Measurements from ENCODE around the gene PIAS1.

PIAS1 gene

DNA sequence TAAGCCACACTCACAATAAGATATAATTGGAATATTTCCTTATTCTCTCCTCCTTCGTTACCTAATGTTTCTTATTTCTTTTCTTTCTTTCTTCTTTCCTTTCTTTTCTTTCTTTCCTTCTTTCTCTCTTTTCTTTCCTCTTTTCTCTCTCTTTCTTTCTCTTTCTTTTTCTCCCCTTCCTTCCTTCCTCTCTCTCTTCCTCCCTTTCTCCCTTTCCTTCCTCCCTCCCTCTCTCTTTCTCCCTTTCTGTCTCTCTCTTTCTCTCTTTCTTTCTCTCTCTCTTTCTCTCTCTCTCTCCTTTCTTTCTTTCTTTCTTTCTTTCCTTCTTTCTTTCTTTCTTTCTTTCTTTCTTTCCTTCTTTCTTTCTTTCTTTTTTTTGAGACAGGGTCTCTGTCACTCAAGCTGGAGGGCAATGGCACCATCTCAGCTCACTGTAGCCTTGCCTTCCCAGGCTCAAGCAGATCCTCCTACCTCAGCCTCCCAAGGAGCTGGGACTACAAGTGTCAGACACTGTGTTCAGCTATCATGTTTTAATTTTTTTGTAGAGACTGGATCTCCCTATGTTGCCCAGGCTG is 19.3 kb upstream of the PIAS1 start:
- H3K36me3 ChIP-seq (replicated peaks; ENCODE audit: low read depth, low read length): no peaks in the 10 kb centered on the region
- no peaks in the 10 kb centered on the region for H4K20me1 ChIP-seq (ENCODE audit: insufficient read depth, low read length)
- no peak overlapping the region for H2AFZ ChIP-seq (ENCODE audit: low read depth, low read length)
- TF ChIP-seq EZH2phosphoT487 (IDR thresholded peaks at IDR 0.05; ENCODE audit: low read depth) (no peak), CTCF (IDR thresholded peaks at IDR 0.05; ENCODE audit: low read depth, low read length) (no peak)
- H3K27ac ChIP-seq (ENCODE audit: low read length): no peak overlapping the region
- no peak overlapping the region for H3K4me2 ChIP-seq (ENCODE audit: low read length)
- H3K4me1 ChIP-seq (ENCODE audit: low read length): no peaks in the 10 kb centered on the region
- H3K4me3 ChIP-seq (ENCODE audit: low read length): no peak overlapping the region
- H3K9me3 ChIP-seq (ENCODE audit: insufficient read depth, low read length): no peaks in the 10 kb centered on the region
- no peaks in the 10 kb centered on the region for H3K79me2 ChIP-seq (ENCODE audit: low read length)
- H3K9ac ChIP-seq (ENCODE audit: low read length): no peak overlapping the region
- H3K27me3 ChIP-seq (ENCODE audit: low read depth, low read length): peaks cover 18% of the 10 kb centered on the region; the same call in 1 of the 2 replicates

- no peaks in the 10 kb centered on the region for H3K9me3 ChIP-seq (ENCODE audit: insufficient read depth, low read length)
- H3K36me3 ChIP-seq (replicated peaks; ENCODE audit: low read depth, low read length): no peaks in the 10 kb centered on the region
- H4K20me1 ChIP-seq (ENCODE audit: insufficient read depth, low read length): no peaks in the 10 kb centered on the region
- H3K27ac ChIP-seq (ENCODE audit: low read length): no peak overlapping the region
- H3K4me3 ChIP-seq (ENCODE audit: low read length): no peak overlapping the region
- TF ChIP-seq EZH2phosphoT487 (IDR thresholded peaks at IDR 0.05; ENCODE audit: low read depth) (no peak), CTCF (IDR thresholded peaks at IDR 0.05; ENCODE audit: low read depth, low read length) (no peak)
- H3K4me1 ChIP-seq (ENCODE audit: low read length): no peaks in the 10 kb centered on the region
- no peak overlapping the region for H3K4me2 ChIP-seq (ENCODE audit: low read length)
- H3K27me3 ChIP-seq (ENCODE audit: low read depth, low read length): peaks cover 16% of the 10 kb centered on the region; the same call in 1 of the 2 replicates
- H3K79me2 ChIP-seq (ENCODE audit: low read length): no peaks in the 10 kb centered on the region
- no peak overlapping the region for H2AFZ ChIP-seq (ENCODE audit: low read depth, low read length)
- H3K9ac ChIP-seq (ENCODE audit: low read length): no peak overlapping the region
Observed at GRCh38 chr15:68038246-68038645, 15.9 kb upstream of the PIAS1 start.

GRCh38 chr15:68040144-68040543 is 14.0 kb upstream of the PIAS1 start:
- no peaks in the 10 kb centered on the region for H4K20me1 ChIP-seq (ENCODE audit: insufficient read depth, low read length)
- H3K36me3 ChIP-seq (replicated peaks; ENCODE audit: low read depth, low read length): no peaks in the 10 kb centered on the region
- H3K4me3 ChIP-seq (ENCODE audit: low read length): no peak overlapping the region
- H3K79me2 ChIP-seq (ENCODE audit: low read length): no peaks in the 10 kb centered on the region
- H3K9me3 ChIP-seq (ENCODE audit: insufficient read depth, low read length): no peaks in the 10 kb centered on the region
- H3K9ac ChIP-seq (ENCODE audit: low read length): no peak overlapping the region
- H3K4me2 ChIP-seq (ENCODE audit: low read length): no peak overlapping the region
- no peak overlapping the region for H3K27ac ChIP-seq (ENCODE audit: low read length)
- H3K27me3 ChIP-seq (ENCODE audit: low read depth, low read length): peaks cover 13% of the 10 kb centered on the region; the same call in 1 of the 2 replicates
- H2AFZ ChIP-seq (ENCODE audit: low read depth, low read length): no peak overlapping the region
- no peaks in the 10 kb centered on the region for H3K4me1 ChIP-seq (ENCODE audit: low read length)
- TF ChIP-seq EZH2phosphoT487 (IDR thresholded peaks at IDR 0.05; ENCODE audit: low read depth): no peak
- no peak for TF ChIP-seq CTCF (IDR thresholded peaks at IDR 0.05; ENCODE audit: low read depth, low read length)

DNA sequence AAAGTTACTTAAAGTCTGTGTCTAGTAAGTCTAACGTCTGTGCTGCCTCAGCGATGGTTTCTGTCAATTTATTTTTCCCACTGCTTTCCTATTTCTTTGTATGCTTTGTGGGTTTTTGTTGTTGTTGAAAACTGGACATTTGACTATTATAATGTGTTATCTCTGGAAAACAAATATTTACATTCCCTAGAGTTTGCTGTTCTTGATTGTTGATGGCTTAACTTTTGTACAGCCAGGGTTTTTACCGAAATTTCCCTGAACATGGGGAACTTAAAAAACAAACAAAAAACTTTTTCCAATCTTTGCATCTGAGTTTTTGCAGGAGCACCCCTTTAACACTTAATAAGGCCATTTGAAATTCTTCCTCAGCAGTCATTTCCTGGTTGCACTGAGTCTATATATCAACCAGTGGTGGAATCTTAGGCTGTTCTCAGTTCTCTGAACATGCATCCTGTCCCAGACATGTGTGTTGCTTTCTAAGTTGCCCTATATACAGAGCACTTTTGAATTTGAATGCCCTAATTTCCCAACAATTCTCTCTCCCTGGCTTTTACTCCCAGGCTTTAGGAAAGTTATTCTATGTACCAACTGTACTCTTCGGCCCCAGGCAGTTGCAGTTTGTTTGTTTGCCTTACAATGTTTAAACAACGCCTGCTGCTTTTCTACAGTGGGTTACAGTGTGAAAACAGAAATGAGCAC is 11.8 kb upstream of the PIAS1 start:
- Histone ChIP-seq H2AFZ (ENCODE audit: low read depth, low read length) (no peak overlapping the region), H3K79me2 (ENCODE audit: low read length) (no peaks in the 10 kb centered on the region), H3K4me2 (ENCODE audit: low read length) (no peak overlapping the region), H3K4me1 (ENCODE audit: low read length) (no peaks in the 10 kb centered on the region), H3K9ac (ENCODE audit: low read length) (no peak overlapping the region), H4K20me1 (ENCODE audit: insufficient read depth, low read length) (no peaks in the 10 kb centered on the region), H3K36me3 (replicated peaks; ENCODE audit: low read depth, low read length) (no peaks in the 10 kb centered on the region), H3K9me3 (ENCODE audit: insufficient read depth, low read length) (no peaks in the 10 kb centered on the region), H3K27me3 (ENCODE audit: low read depth, low read length) (peaks cover 13% of the 10 kb centered on the region; the same call in 1 of the 2 replicates), H3K27ac (ENCODE audit: low read length) (no peak overlapping the region), H3K4me3 (ENCODE audit: low read length) (no peak overlapping the region)
- TF ChIP-seq EZH2phosphoT487 (IDR thresholded peaks at IDR 0.05; ENCODE audit: low read depth) (no peak), CTCF (IDR thresholded peaks at IDR 0.05; ENCODE audit: low read depth, low read length) (no peak)
